ENCODE results near the gene WDR17.
A peak's percentile ranks its signal among the peaks of the same experiment; 100 is the strongest.
"Not testable (repeated sequence)": the region's sequence is repeated elsewhere in the genome, so short reads cannot be mapped to it uniquely, and the experiment has no call there.

Gene WDR17

GRCh38 chr4:176193938-176194337, 128.3 kb downstream of the WDR17 start:
- no peak for DNase-seq

- peak; percentile 53 for DNase-seq
These were observed 129.7 kb downstream of the WDR17 start, which contains the start of gene SPATA4 for GRCh38 chr4:176195184-176195978. TSS of gene SPATA4 (minus strand) at chr4:176195585. CDS start at chr4:176195562, 23 bp downstream.

- DNase-seq: no peak
These were observed 132.8 kb downstream of the WDR17 start for GRCh38 chr4:176198316-176198903.

- DNase-seq: no peak
These were observed 139.7 kb downstream of the WDR17 start for GRCh38 chr4:176205299-176205698.

- peak; percentile 18 for DNase-seq
These were observed 142.2 kb downstream of the WDR17 start for GRCh38 chr4:176207839-176208238.

GRCh38 chr4:176209535-176209934, 143.9 kb downstream of the WDR17 start:
- no peak for DNase-seq

GRCh38 chr4:176210101-176210500, 144.5 kb downstream of the WDR17 start:
- DNase-seq: no peak

GRCh38 chr4:176210579-176211296, 145.1 kb downstream of the WDR17 start:
- no peak for DNase-seq

- DNase-seq: not testable (repeated sequence)
These were observed 146.7 kb downstream of the WDR17 start for GRCh38 chr4:176212351-176212750.

- no peak for DNase-seq
These were observed 151.9 kb downstream of the WDR17 start for GRCh38 chr4:176217510-176217909.

GRCh38 chr4:176222149-176222548, 156.5 kb downstream of the WDR17 start:
- no peak for DNase-seq

- no peak for DNase-seq
These were observed 157.9 kb downstream of the WDR17 start for GRCh38 chr4:176223561-176223960.

GRCh38 chr4:176226736-176227135, 161.1 kb downstream of the WDR17 start:
- DNase-seq: no peak

- no peak for DNase-seq
These were observed 164.0 kb downstream of the WDR17 start for GRCh38 chr4:176229645-176230044.

Measured in DMS 273 treated with DMSO at 0.1 percent for 48 hours (cell line).